ENCODE results near the gene RHBDF1.
"Not testable (repeated sequence)": the region's sequence is repeated elsewhere in the genome, so short reads cannot be mapped to it uniquely, and the experiment has no call there.

RHBDF1 gene

DNA sequence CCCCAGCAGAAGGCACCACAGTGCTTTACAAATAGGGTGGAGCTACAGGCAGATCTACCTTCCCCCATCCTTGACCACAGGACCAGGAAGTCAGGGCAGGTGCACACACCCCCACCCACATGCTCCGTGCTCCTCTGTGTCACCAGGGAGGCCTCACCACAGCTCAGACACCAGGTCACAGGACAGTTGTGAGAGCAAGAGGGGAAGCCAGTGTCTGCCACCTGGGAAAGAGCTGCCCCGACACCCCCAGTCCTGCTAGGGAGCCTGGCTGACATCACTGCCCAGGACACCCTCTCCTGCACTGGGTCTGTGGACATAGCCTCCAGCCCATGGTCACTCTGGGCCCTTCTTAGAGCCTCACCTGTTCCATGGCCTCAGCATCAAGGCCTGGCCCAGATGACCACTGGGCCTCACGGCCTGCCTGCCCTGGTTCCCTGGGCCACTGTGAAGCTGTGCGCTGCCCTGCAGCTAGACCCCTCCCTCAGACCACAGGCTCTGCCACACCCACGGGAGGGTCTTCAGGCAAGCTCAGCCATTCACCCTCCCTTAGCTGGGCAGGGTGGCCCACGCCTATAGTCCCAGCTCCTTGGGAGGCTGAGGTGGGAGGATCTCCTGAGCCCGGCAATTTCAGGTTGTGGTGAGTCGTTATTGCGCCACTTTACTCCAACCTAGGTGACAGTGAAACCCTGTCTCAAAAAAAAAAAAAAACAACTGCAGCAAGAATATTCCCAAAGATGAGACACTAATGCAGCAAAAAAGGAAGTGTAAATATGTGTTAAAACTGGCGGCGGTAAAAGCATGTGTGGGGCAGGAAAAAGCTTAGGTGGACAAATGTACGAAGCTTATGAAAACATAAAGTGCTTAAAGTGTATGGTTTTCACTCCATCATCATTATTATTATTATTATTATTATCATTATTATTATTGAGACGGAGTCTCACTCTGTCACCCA, 33.2 kb downstream of the RHBDF1 start:
- H4K12ac ChIP-seq (ENCODE audit: low read depth, low read length), result no peak overlapping the region
- no peak overlapping the region for H3K27ac ChIP-seq (ENCODE audit: low read depth, low read length)
- no peak overlapping the region for H3K14ac ChIP-seq (ENCODE audit: low read length)
- no peak overlapping the region for H3K23ac ChIP-seq (ENCODE audit: low read length)
- no peak overlapping the region for H2BK5ac ChIP-seq (ENCODE audit: low read depth, low read length, poor library complexity)
- H4K91ac ChIP-seq (ENCODE audit: low read depth, low read length), result no peak overlapping the region
- H2AFZ ChIP-seq (ENCODE audit: insufficient read depth, low read length, poor library complexity), result no peak overlapping the region
- H2AK5ac ChIP-seq (ENCODE audit: low read length), result no peak overlapping the region
- H2BK120ac ChIP-seq (ENCODE audit: insufficient read depth, low read length, poor library complexity), result no peak overlapping the region
- H4K8ac ChIP-seq (ENCODE audit: low read depth, low read length), result no peak overlapping the region
- peaks cover 8 to 11% of the 10 kb centered on the region in 2 experiments for H3K36me3 ChIP-seq (ENCODE audit: control insufficient read depth in 1 of 2, insufficient read depth in 2 of 2, low read length in 2 of 2)
- H3K9ac ChIP-seq (ENCODE audit: low read length), result no peak overlapping the region
- H2BK12ac ChIP-seq (ENCODE audit: low read length), result no peak overlapping the region
- H3K79me2 ChIP-seq (ENCODE audit: control insufficient read depth, insufficient read depth, low read length, poor library complexity), result no peaks in the 10 kb centered on the region
- H3K4ac ChIP-seq (ENCODE audit: low read depth, low read length), result no peak overlapping the region
- no peaks in the 10 kb centered on the region for H3K79me1 ChIP-seq (ENCODE audit: low read length)
- H3K4me3 ChIP-seq (ENCODE audit: low read depth, low read length), result no peak overlapping the region
- H3K9me3 ChIP-seq (ENCODE audit: insufficient read depth, low read depth, low read length), result peaks cover 7% of the 10 kb centered on the region
- no peak overlapping the region for H3K4me2 ChIP-seq (ENCODE audit: low read length)
- whole genome bisulfite sequencing (ENCODE audit: extremely low coverage, insufficient coverage, insufficient read length), result no CpG with 5 or more reads among the region's 13 CpGs
- H3K4me1 ChIP-seq (ENCODE audit: control insufficient read depth in 1 of 2, insufficient read depth in 2 of 2, low read length in 2 of 2), result no peaks in the 10 kb centered on the region
- H3K18ac ChIP-seq (ENCODE audit: low read length), result no peak overlapping the region
- no peaks in the 10 kb centered on the region for H3K27me3 ChIP-seq (ENCODE audit: insufficient read depth, low read length)
- no peak for DNase-seq

DNA sequence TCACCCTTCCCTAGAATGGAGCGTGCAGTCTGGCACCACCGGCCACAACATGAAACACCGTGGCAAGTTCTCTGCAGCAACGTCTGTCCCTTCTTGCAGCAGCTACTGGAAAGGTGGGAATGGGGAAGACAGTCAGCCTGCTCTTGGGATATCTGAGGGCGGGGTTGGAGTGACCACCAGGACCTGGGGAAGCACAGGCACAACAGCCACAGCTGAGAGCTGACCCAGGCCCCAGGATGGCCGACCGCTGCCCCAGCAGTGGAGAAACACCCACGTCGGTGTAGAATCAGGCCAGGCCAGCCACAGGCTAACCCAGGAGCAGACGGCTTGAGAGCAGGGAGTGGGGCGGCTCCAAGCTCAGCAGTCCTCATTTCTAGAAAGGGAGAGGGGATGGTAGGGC, 34.2 kb downstream of the RHBDF1 start:
- H4K12ac ChIP-seq (ENCODE audit: low read depth, low read length); H3K36me3 ChIP-seq (ENCODE audit: control insufficient read depth in 1 of 2, insufficient read depth in 2 of 2, low read length in 2 of 2); H4K91ac ChIP-seq (ENCODE audit: low read depth, low read length); H3K27ac ChIP-seq (ENCODE audit: low read depth, low read length); H3K9ac ChIP-seq (ENCODE audit: low read length); H3K14ac ChIP-seq (ENCODE audit: low read length); H2AFZ ChIP-seq (ENCODE audit: insufficient read depth, low read length, poor library complexity); H3K79me2 ChIP-seq (ENCODE audit: control insufficient read depth, insufficient read depth, low read length, poor library complexity); H3K4ac ChIP-seq (ENCODE audit: low read depth, low read length); H3K79me1 ChIP-seq (ENCODE audit: low read length); H3K4me1 ChIP-seq (ENCODE audit: control insufficient read depth in 1 of 2, insufficient read depth in 2 of 2, low read length in 2 of 2); H3K23ac ChIP-seq (ENCODE audit: low read length); H2BK120ac ChIP-seq (ENCODE audit: insufficient read depth, low read length, poor library complexity); H2AK5ac ChIP-seq (ENCODE audit: low read length); H2BK12ac ChIP-seq (ENCODE audit: low read length); H3K27me3 ChIP-seq (ENCODE audit: insufficient read depth, low read length); H3K9me3 ChIP-seq (ENCODE audit: insufficient read depth, low read depth, low read length); DNase-seq; H4K8ac ChIP-seq (ENCODE audit: low read depth, low read length); H3K4me2 ChIP-seq (ENCODE audit: low read length); H2BK5ac ChIP-seq (ENCODE audit: low read depth, low read length, poor library complexity); H3K4me3 ChIP-seq (ENCODE audit: low read depth, low read length); H3K18ac ChIP-seq (ENCODE audit: low read length): not testable (repeated sequence)
- WGBS (ENCODE audit: extremely low coverage, insufficient coverage, insufficient read length), result no CpG with 5 or more reads among the region's 11 CpGs

DNA sequence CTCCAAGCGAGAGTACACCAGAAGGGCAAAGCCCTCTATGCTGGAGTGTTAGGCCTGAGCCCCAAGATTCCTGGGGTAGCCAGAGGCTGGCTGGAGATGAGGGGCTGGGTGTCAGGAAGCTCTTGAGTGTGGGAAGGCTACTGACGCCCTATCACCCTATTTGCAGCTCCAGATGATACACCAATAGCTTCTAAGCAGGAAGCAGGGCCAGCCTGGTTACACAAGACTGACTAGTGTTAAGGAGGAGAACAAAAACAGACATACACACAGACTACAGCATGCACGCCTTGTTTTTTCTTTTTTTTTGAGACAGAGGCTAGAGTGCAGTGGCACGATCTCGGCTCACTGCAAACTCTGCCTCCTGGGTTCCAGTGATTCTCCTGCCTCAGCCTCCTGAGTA, 34.9 kb downstream of the RHBDF1 start:
- Histone ChIP-seq H3K79me2 (ENCODE audit: control insufficient read depth, insufficient read depth, low read length, poor library complexity) (no peaks in the 10 kb centered on the region), H3K9me3 (ENCODE audit: insufficient read depth, low read depth, low read length) (peaks cover 7% of the 10 kb centered on the region), H4K12ac (ENCODE audit: low read depth, low read length) (no peak overlapping the region), H3K9ac (ENCODE audit: low read length) (no peak overlapping the region), H3K4ac (ENCODE audit: low read depth, low read length) (no peak overlapping the region), H2BK5ac (ENCODE audit: low read depth, low read length, poor library complexity) (no peak overlapping the region), H3K36me3 (ENCODE audit: control insufficient read depth in 1 of 2, insufficient read depth in 2 of 2, low read length in 2 of 2) (peaks cover 5% of the 10 kb centered on the region in 2 experiments), H4K8ac (ENCODE audit: low read depth, low read length) (no peak overlapping the region), H3K14ac (ENCODE audit: low read length) (no peak overlapping the region), H3K4me2 (ENCODE audit: low read length) (no peak overlapping the region), H3K4me1 (ENCODE audit: control insufficient read depth in 1 of 2, insufficient read depth in 2 of 2, low read length in 2 of 2) (no peaks in the 10 kb centered on the region), H3K23ac (ENCODE audit: low read length) (no peak overlapping the region), H3K18ac (ENCODE audit: low read length) (no peak overlapping the region), H2BK120ac (ENCODE audit: insufficient read depth, low read length, poor library complexity) (no peak overlapping the region), H4K91ac (ENCODE audit: low read depth, low read length) (no peak overlapping the region), H3K27me3 (ENCODE audit: insufficient read depth, low read length) (no peaks in the 10 kb centered on the region), H2BK12ac (ENCODE audit: low read length) (no peak overlapping the region), H3K79me1 (ENCODE audit: low read length) (no peaks in the 10 kb centered on the region), H2AK5ac (ENCODE audit: low read length) (no peak overlapping the region), H3K4me3 (ENCODE audit: low read depth, low read length) (no peak overlapping the region), H2AFZ (ENCODE audit: insufficient read depth, low read length, poor library complexity) (no peak overlapping the region), H3K27ac (ENCODE audit: low read depth, low read length) (no peak overlapping the region)
- no CpG with 5 or more reads among the region's 5 CpGs for WGBS (ENCODE audit: extremely low coverage, insufficient coverage, insufficient read length)
- no peak for DNase-seq

GRCh38 chr16:36336-36984, 36.0 kb downstream of the RHBDF1 start:
- Histone ChIP-seq H3K27me3 (ENCODE audit: insufficient read depth, low read length) (no peaks in the 10 kb centered on the region), H3K79me1 (ENCODE audit: low read length) (no peaks in the 10 kb centered on the region), H3K4me1 (ENCODE audit: control insufficient read depth in 1 of 2, insufficient read depth in 2 of 2, low read length in 2 of 2) (no peaks in the 10 kb centered on the region), H3K79me2 (ENCODE audit: control insufficient read depth, insufficient read depth, low read length, poor library complexity) (no peaks in the 10 kb centered on the region), H2AFZ (ENCODE audit: insufficient read depth, low read length, poor library complexity) (no peak overlapping the region), H2AK5ac (ENCODE audit: low read length) (no peak overlapping the region), H3K36me3 (ENCODE audit: control insufficient read depth in 1 of 2, insufficient read depth in 2 of 2, low read length in 2 of 2) (no peaks in the 10 kb centered on the region), H2BK120ac (ENCODE audit: insufficient read depth, low read length, poor library complexity) (no peak overlapping the region), H4K12ac (ENCODE audit: low read depth, low read length) (no peak overlapping the region), H3K18ac (ENCODE audit: low read length) (no peak overlapping the region), H3K4me2 (ENCODE audit: low read length) (no peak overlapping the region), H2BK5ac (ENCODE audit: low read depth, low read length, poor library complexity) (no peak overlapping the region), H2BK12ac (ENCODE audit: low read length) (no peak overlapping the region), H3K4me3 (ENCODE audit: low read depth, low read length) (no peak overlapping the region), H3K9ac (ENCODE audit: low read length) (no peak overlapping the region), H4K91ac (ENCODE audit: low read depth, low read length) (no peak overlapping the region), H3K9me3 (ENCODE audit: insufficient read depth, low read depth, low read length) (peaks cover 2% of the 10 kb centered on the region), H3K4ac (ENCODE audit: low read depth, low read length) (no peak overlapping the region), H3K27ac (ENCODE audit: low read depth, low read length) (no peak overlapping the region), H4K8ac (ENCODE audit: low read depth, low read length) (no peak overlapping the region), H3K14ac (ENCODE audit: low read length) (no peak overlapping the region), H3K23ac (ENCODE audit: low read length) (no peak overlapping the region)
- no CpG with 5 or more reads among the region's 15 CpGs for WGBS (ENCODE audit: extremely low coverage, insufficient coverage, insufficient read length)
- DNase-seq, result no peak

Measured in trophoblast cell (in vitro differentiated cells and primary cell).